ENCODE results near the gene HAAO. TPM values are rescaled to one million over a fixed set of nuclear protein-coding genes. Genes with fewer than 3 reads are reported as not detected.

HAAO gene
- total and polyA plus RNA-seq, 9 donors: 6.2 to 33.0 (median 26.1) TPM

GRCh38 chr2:42810971-42811811 is 18.8 kb upstream of the HAAO start:
- H3K9me3 ChIP-seq: no peaks in the 10 kb centered on the region
- peak; percentile 76 to 84 (median 80) for DNase-seq
- intact Hi-C loops (cut with DNase I): no loop called here
- H3K27me3 ChIP-seq: no peaks in the 10 kb centered on the region
- peaks cover 3% of the 10 kb centered on the region for H3K4me1 ChIP-seq (ENCODE audit: insufficient read depth)
- WGBS, 3 donors: 1 to 2% (median 1%) methylated on average over 47 to 51 of the region's 51 CpGs
- H3K36me3 ChIP-seq: no peaks in the 10 kb centered on the region
- TF ChIP-seq POLR2A (IDR thresholded peaks at IDR 0.05): peak; percentile 58
- TF ChIP-seq CTCF (IDR thresholded peaks at IDR 0.05): no peak
- no peak for TF ChIP-seq EP300 (IDR thresholded peaks at IDR 0.05)
- H3K27ac ChIP-seq: peak overlapping the region; percentile 94 to 100
- peak overlapping the region; percentile 69 for H3K4me3 ChIP-seq

- TF ChIP-seq POLR2A (IDR thresholded peaks at IDR 0.05) (peak; percentile 92), EP300 (IDR thresholded peaks at IDR 0.05) (peak; percentile 26), CTCF (IDR thresholded peaks at IDR 0.05) (no peak)
These were observed 18.0 kb upstream of the HAAO start for GRCh38 chr2:42810121-42810970.

GRCh38 chr2:42809819-42810120 is 17.4 kb upstream of the HAAO start:
- Histone ChIP-seq H3K36me3 (no peaks in the 10 kb centered on the region), H3K4me3 (peak overlapping the region; percentile 69), H3K27me3 (no peaks in the 10 kb centered on the region), H3K9me3 (no peaks in the 10 kb centered on the region), H3K4me1 (ENCODE audit: insufficient read depth) (peaks cover 3% of the 10 kb centered on the region), H3K27ac (peak overlapping the region; percentile 94 to 100)
- intact Hi-C loops (cut with DNase I): no loop called here
- WGBS, 3 donors: 0 to 1% (median 0%) methylated on average over 12 to 35 of the region's 35 CpGs
- DNase-seq: peak in 4 of 5 donors; percentile 88 to 92 (median 88)
- TF ChIP-seq POLR2A (IDR thresholded peaks at IDR 0.05): no peak
- TF ChIP-seq CTCF (IDR thresholded peaks at IDR 0.05): peak in 2 of 3 donors; percentile 55 to 68
- TF ChIP-seq EP300 (IDR thresholded peaks at IDR 0.05): no peak

More at GRCh38 chr2:42810121-42810970, 18.0 kb upstream of the HAAO start:
- intact Hi-C loops (cut with DNase I): no loop called here
- Histone ChIP-seq H3K36me3 (no peaks in the 10 kb centered on the region), H3K9me3 (no peaks in the 10 kb centered on the region), H3K4me3 (peak overlapping the region; percentile 69), H3K4me1 (ENCODE audit: insufficient read depth) (peaks cover 3% of the 10 kb centered on the region), H3K27ac (peak overlapping the region; percentile 94 to 100), H3K27me3 (no peaks in the 10 kb centered on the region)
- peak; percentile 95 to 99 (median 98) for DNase-seq
- 0 to 1% (median 0%) methylated on average over 49 to 83 of the region's 83 CpGs for WGBS, 3 donors

GRCh38 chr2:42809131-42809818 is 16.9 kb upstream of the HAAO start:
- peak in 3 of 5 donors; percentile 45 to 58 (median 47) for DNase-seq
- H3K27me3 ChIP-seq: no peaks in the 10 kb centered on the region
- peak overlapping the region; percentile 69 for H3K4me3 ChIP-seq
- TF ChIP-seq POLR2A (IDR thresholded peaks at IDR 0.05) (no peak), EP300 (IDR thresholded peaks at IDR 0.05) (no peak), CTCF (IDR thresholded peaks at IDR 0.05) (no peak)
- H3K9me3 ChIP-seq: no peaks in the 10 kb centered on the region
- H3K4me1 ChIP-seq (ENCODE audit: insufficient read depth): peaks cover 3% of the 10 kb centered on the region
- 32 to 38% (median 37%) methylated on average over 10 of the region's 10 CpGs for WGBS, 3 donors
- H3K36me3 ChIP-seq: no peaks in the 10 kb centered on the region
- peak overlapping the region; percentile 94 to 100 for H3K27ac ChIP-seq
- intact Hi-C loops (cut with DNase I): no loop called here

Measured in ovary (tissue), 9 donors.